GM13977 (cell line): ENCODE measurements around the gene MOK.

Source experiments
- DNase-seq: peaks from one replicate; pipeline ENCODE4 v3.0.0; 2012; ENCODE audit warnings: low spot score
- CTCF ChIP-seq: IDR thresholded peaks from 2 replicates; pipeline ENCODE4 v1.5.1; 2012; ENCODE audit warnings: mild to moderate bottlenecking, control low read depth; ENCODE audit not compliant: insufficient read depth; ENCODE audit errors: extremely low read depth, missing control alignments
- in situ Hi-C: fragments of 300-500 bp; cut with MboI; formaldehyde crosslinking; loops from one replicate; pipeline ENCODE4 v1.12.0; 2022; ENCODE audit warnings: low sequenced_read_pairs, low pct_unique_long_range_greater_than_20kb, mixed read lengths, inconsistent platforms; ENCODE audit not compliant: unreplicated experiment

The MOK gene

DNA sequence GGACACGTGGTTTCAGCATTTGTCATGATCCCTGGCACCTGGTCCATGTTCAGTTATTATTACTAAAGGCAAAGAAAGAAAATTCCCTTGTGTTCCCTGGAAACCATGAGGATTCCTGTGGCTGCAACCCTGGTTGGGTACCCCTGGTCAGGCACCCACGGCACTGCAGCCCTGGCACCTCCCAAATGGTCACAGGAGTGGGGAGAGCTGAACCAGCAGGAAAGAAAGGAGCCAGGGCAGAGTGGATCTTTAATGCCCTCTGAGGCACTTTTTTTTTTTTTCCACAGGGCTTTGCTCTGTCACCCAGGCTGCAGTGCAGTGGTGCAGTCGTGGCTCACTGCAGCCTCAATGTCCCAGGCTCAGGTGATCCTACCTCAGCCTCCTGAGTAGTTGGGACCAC, 40.3 kb upstream of the MOK start:
- no peak for TF ChIP-seq CTCF
- no peak for DNase-seq
- in situ Hi-C loops: no loop called here

- no peak for TF ChIP-seq CTCF
- in situ Hi-C loops: no loop called here
- no peak for DNase-seq
Observed at GRCh38 chr14:102344485-102344884, 39.5 kb upstream of the MOK start.

DNA sequence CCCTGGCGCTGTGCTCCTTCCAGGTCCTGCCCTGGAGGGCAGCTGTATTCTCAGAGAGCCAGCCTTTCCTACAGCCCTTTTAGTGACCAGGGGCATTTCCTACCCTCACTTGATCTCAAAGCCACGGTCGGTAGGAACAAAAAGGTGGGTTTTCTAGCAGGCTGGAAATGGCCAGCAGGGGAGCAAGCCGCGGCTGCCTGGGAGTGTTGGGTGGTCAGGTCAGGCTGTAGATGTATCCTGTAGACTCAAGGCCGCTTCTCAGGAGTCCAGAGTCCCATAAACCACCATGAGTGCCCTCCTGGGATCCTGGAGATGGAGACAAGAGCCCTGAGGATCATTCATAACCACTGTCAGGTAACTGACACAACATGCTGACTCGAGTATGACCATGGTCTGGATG, 39.1 kb upstream of the MOK start:
- DNase-seq: no peak
- in situ Hi-C loops: no loop called here
- no peak for TF ChIP-seq CTCF

DNA sequence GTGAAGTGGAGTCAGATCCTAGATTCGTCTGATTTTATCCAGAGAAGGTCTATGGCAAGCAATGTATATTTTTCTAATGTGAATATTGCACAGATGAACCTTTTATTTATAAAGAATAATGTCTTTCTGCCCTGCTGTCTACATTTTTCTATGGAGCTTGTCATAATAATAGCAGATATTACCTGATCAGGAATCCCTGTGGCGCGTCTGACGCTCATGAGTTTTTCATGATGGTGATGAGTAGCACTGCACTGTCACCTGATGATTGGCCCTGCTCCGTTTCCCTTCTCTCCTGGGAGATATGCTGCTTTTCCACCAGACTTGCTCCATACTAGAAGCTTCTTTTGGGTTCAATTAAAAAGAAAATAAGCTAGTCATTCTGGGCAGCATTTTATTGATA, 37.3 kb upstream of the MOK start:
- DNase-seq: no peak
- in situ Hi-C loops: no loop called here
- no peak for TF ChIP-seq CTCF

GRCh38 chr14:102341566-102341965, 36.6 kb upstream of the MOK start:
- DNase-seq: no peak
- in situ Hi-C loops: no loop called here
- no peak for TF ChIP-seq CTCF

GRCh38 chr14:102338724-102339123, 33.8 kb upstream of the MOK start:
- in situ Hi-C loops: no loop called here
- no peak for TF ChIP-seq CTCF
- DNase-seq: no peak

- TF ChIP-seq CTCF: no peak
- in situ Hi-C loops: no loop called here
- DNase-seq: no peak
Observed at GRCh38 chr14:102335163-102335562, 30.2 kb upstream of the MOK start.
